HepG2 (cell line): ENCODE data around the gene SLX9. TPM values are rescaled to one million over a fixed set of nuclear protein-coding genes. Genes with fewer than 3 reads are reported as not detected.

Source experiments
- ARNTL ChIP-seq: sonication (generic); formaldehyde crosslinking; IDR thresholded peaks from 2 replicates; pipeline ENCODE4 v1.4.0; 2020; ENCODE audit warnings: mild to moderate bottlenecking, missing genetic modification reagents
- CENPT ChIP-seq: sonication (generic); formaldehyde crosslinking; IDR thresholded peaks from 2 replicates; pipeline ENCODE4 v1.8.0; 2022; ENCODE audit warnings: low read depth, mild to moderate bottlenecking, moderate library complexity, missing genetic modification reagents
- ELF3 ChIP-seq: IDR thresholded peaks from 2 replicates; pipeline ENCODE4 v1.6.1; 2016; ENCODE audit warnings: missing genetic modification reagents, missing compliant biosample characterization
- EP300 ChIP-seq, 3 experiments: sonication (generic) in 1 of 3; formaldehyde crosslinking in 1 of 3; IDR thresholded peaks; 2 replicates each; pipeline versions ENCODE4 v1.5.1 to v1.6.1; 2011 to 2020; ENCODE audit warnings: low read depth in 2 of 3, low read length in 2 of 3, borderline replicate concordance in 1 of 3, improper control_type of control experiment in 1 of 3, mild to moderate bottlenecking in 1 of 3, missing genetic modification reagents in 1 of 3, moderate library complexity in 1 of 3
- ERF ChIP-seq: IDR thresholded peaks from 2 replicates; pipeline ENCODE4 v1.6.1; 2018; ENCODE audit warnings: missing biosample characterization, missing genetic modification reagents
- HINFP ChIP-seq: sonication (generic); formaldehyde crosslinking; IDR thresholded peaks from 2 replicates; pipeline ENCODE4 v1.4.0; 2020; ENCODE audit warnings: low read depth, mild to moderate bottlenecking, missing genetic modification reagents
- ISX ChIP-seq: sonication (generic); formaldehyde crosslinking; conservative IDR thresholded peaks from 2 replicates; pipeline ENCODE4 v1.5.0; 2020; ENCODE audit warnings: missing genetic modification reagents
- KMT2B ChIP-seq: IDR thresholded peaks from 2 replicates; pipeline ENCODE4 v1.6.1; 2016; ENCODE audit warnings: missing genetic modification reagents, missing compliant biosample characterization
- MYC ChIP-seq: sonication (generic); formaldehyde crosslinking; IDR thresholded peaks from 2 replicates; pipeline ENCODE4 v1.9.0; 2021; ENCODE audit warnings: missing genetic modification reagents, borderline replicate concordance
- NR2C2 ChIP-seq: sonication (generic); formaldehyde crosslinking; IDR thresholded peaks from 2 replicates; pipeline ENCODE4 v1.4.0; 2020; ENCODE audit warnings: missing genetic modification reagents, mild to moderate bottlenecking, moderate library complexity, borderline replicate concordance
- PHF20 ChIP-seq: sonication (generic); formaldehyde crosslinking; IDR thresholded peaks from 2 replicates; pipeline ENCODE4 v1.5.0; 2020; ENCODE audit warnings: mild to moderate bottlenecking, missing genetic modification reagents
- PTBP1 ChIP-seq: fragments of 200-400 bp; formaldehyde crosslinking; IDR thresholded peaks from 2 replicates; pipeline ENCODE4 v1.6.1; 2018; ENCODE audit warnings: low read length, low read depth; ENCODE audit not compliant: poor library complexity, severe bottlenecking
- RAD51 ChIP-seq: fragments of 450-650 bp; IDR thresholded peaks from 2 replicates; pipeline ENCODE4 v1.6.1; 2016; ENCODE audit warnings: borderline replicate concordance
- RARA ChIP-seq: IDR thresholded peaks from 2 replicates; pipeline ENCODE4 v1.6.1; 2016; ENCODE audit warnings: missing genetic modification reagents, missing compliant biosample characterization
- REL ChIP-seq: sonication (generic); formaldehyde crosslinking; conservative IDR thresholded peaks from 2 replicates; pipeline ENCODE4 v1.8.0; 2022; ENCODE audit warnings: mild to moderate bottlenecking, missing genetic modification reagents, moderate library complexity
- SNRNP70 ChIP-seq: fragments of 200-400 bp; formaldehyde crosslinking; IDR thresholded peaks from 2 replicates; pipeline ENCODE4 v1.6.1; 2017; ENCODE audit warnings: mild to moderate bottlenecking, low read depth, low read length, moderate library complexity
- SRSF4 ChIP-seq: fragments of 200-400 bp; formaldehyde crosslinking; IDR thresholded peaks from one replicate; pipeline ENCODE4 v1.6.1; 2018; ENCODE audit warnings: mild to moderate bottlenecking, low read depth, low read length, moderate library complexity; ENCODE audit not compliant: poor library complexity, severe bottlenecking
- TEAD3 ChIP-seq: optimal IDR thresholded peaks from 2 replicates; pipeline ENCODE3; 2016; ENCODE audit warnings: borderline replicate concordance
- THAP11 ChIP-seq: IDR thresholded peaks from 2 replicates; pipeline ENCODE4 v1.6.1; 2016; ENCODE audit warnings: missing biosample characterization, missing genetic modification reagents
- THRA ChIP-seq: sonication (generic); formaldehyde crosslinking; IDR thresholded peaks from 2 replicates; pipeline ENCODE4 v1.4.0; 2020; ENCODE audit warnings: missing genetic modification reagents, borderline replicate concordance
- TOPORS ChIP-seq: sonication (generic); formaldehyde crosslinking; IDR thresholded peaks from 2 replicates; pipeline ENCODE4 v1.8.0; 2023; ENCODE audit warnings: mild to moderate bottlenecking, missing genetic modification reagents
- U2AF1 ChIP-seq: fragments of 200-400 bp; formaldehyde crosslinking; optimal IDR thresholded peaks from 2 replicates; pipeline ENCODE3; 2017; ENCODE audit warnings: mild to moderate bottlenecking, low read depth, low read length
- ZNF446 ChIP-seq: sonication (generic); formaldehyde crosslinking; IDR thresholded peaks from 2 replicates; pipeline ENCODE4 v1.5.0; 2020; ENCODE audit warnings: mild to moderate bottlenecking, missing genetic modification reagents
- ZNF510 ChIP-seq: sonication (generic); formaldehyde crosslinking; IDR thresholded peaks from 2 replicates; pipeline ENCODE4 v1.4.0; 2020; ENCODE audit warnings: low read depth, mild to moderate bottlenecking, missing genetic modification reagents
- ZNF562 ChIP-seq: sonication (generic); formaldehyde crosslinking; IDR thresholded peaks from 2 replicates; pipeline ENCODE4 v1.8.0; 2022; ENCODE audit warnings: missing genetic modification reagents, borderline replicate concordance
- ZNF615 ChIP-seq: sonication (generic); formaldehyde crosslinking; IDR thresholded peaks from 2 replicates; pipeline ENCODE4 v1.5.0; 2020; ENCODE audit warnings: mild to moderate bottlenecking, missing genetic modification reagents, borderline replicate concordance
- polyA plus RNA-seq, 8 experiments: library from polyadenylated mRNA; depleted of rRNA in 3 of 8; stranded (reverse) in 7 of 8; unstranded in 1 of 8; fragments of >200 nt; fragmentation: Illumina TruSeq in 4 of 8; extraction: Trizol in 4 of 8; gene quantifications; 2 replicates each; pipeline versions ENCODE4 v1.2.1 to v1.2.3, GENCODE V29; 2011 to 2016; ENCODE audit warnings: low read depth in 4 of 8, missing spikeins in 1 of 8, mixed read lengths in 1 of 8; ENCODE audit not compliant: insufficient read depth in 1 of 8
- total RNA-seq, 5 experiments: library from RNA; depleted of rRNA; stranded (reverse); fragments of >200 nt; fragmentation: Illumina TruSeq; extraction: Trizol; gene quantifications; 2 replicates each; pipeline ENCODE4 v1.2.3, GENCODE V29; 2016; ENCODE audit warnings: low read depth in 1 of 5
- TF ChIP-seq, protein P1 (sequence below): sonication (generic); formaldehyde crosslinking; IDR thresholded peaks from 2 replicates; pipeline ENCODE4 v1.4.0; 2020; ENCODE audit warnings: missing genetic modification reagents

Gene SLX9
- total and polyA plus RNA-seq, 2 of the 13 experiments (the other 11 are each of a cell fraction or from before 2014, with no cell fraction given): 21.0 to 47.1 TPM

GRCh38 chr21:44991538-44992483 is 52.0 kb downstream of the SLX9 start (continued):
- TF ChIP-seq ZNF615 (CRISPR knock-in tag): no peak
- TF ChIP-seq ELF3 (CRISPR knock-in tag): no peak
- TF ChIP-seq RAD51: no peak
- TF ChIP-seq SRSF4: no peak
- TF ChIP-seq RARA (CRISPR knock-in tag): peak; percentile 54
- no peak for TF ChIP-seq SNRNP70
- TF ChIP-seq KMT2B (CRISPR knock-in tag): no peak
- no peak for TF ChIP-seq MYC (CRISPR knock-in tag)
- no peak for TF ChIP-seq U2AF1
- TF ChIP-seq ZNF562 (CRISPR knock-in tag): no peak
- no peak for TF ChIP-seq PHF20 (CRISPR knock-in tag)
- TF ChIP-seq HINFP (CRISPR knock-in tag): 0 out of 2 replicates have a peak, but pooled peaks have one; percentile 17
- TF ChIP-seq EP300 (IDR thresholded peaks at IDR 0.05; ENCODE audit: low read depth in 2 of 2, low read length in 2 of 2): no peak
- no peak for TF ChIP-seq EP300 (CRISPR knock-in tag; IDR thresholded peaks at IDR 0.05; ENCODE audit: borderline replicate concordance)
- TF ChIP-seq ZNF446 (CRISPR knock-in tag): no peak
- TF ChIP-seq THAP11: no peak
- TF ChIP-seq ISX (CRISPR knock-in tag): no peak
- TF ChIP-seq, protein P1, sequence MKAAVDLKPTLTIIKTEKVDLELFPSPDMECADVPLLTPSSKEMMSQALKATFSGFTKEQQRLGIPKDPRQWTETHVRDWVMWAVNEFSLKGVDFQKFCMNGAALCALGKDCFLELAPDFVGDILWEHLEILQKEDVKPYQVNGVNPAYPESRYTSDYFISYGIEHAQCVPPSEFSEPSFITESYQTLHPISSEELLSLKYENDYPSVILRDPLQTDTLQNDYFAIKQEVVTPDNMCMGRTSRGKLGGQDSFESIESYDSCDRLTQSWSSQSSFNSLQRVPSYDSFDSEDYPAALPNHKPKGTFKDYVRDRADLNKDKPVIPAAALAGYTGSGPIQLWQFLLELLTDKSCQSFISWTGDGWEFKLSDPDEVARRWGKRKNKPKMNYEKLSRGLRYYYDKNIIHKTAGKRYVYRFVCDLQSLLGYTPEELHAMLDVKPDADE (CRISPR knock-in tag): no peak
- TF ChIP-seq PTBP1: no peak
- no peak for TF ChIP-seq ARNTL (CRISPR knock-in tag)
- TF ChIP-seq THRA (CRISPR knock-in tag): no peak
- no peak for TF ChIP-seq TOPORS
- TF ChIP-seq NR2C2 (CRISPR knock-in tag): peak; percentile 83
- no peak for TF ChIP-seq ERF
- TF ChIP-seq ZNF510 (CRISPR knock-in tag): no peak
- TF ChIP-seq CENPT (CRISPR knock-in tag): no peak
- no peak for TF ChIP-seq REL (CRISPR knock-in tag)
- peak; percentile 20 for TF ChIP-seq TEAD3
